Endothelial cell of umbilical vein (primary cell): ENCODE results near the gene BRSK1.

Source experiments
- EZH2 ChIP-seq: IDR thresholded peaks from 2 replicates; pipeline ENCODE4 v1.6.1; 2012; ENCODE audit warnings: borderline replicate concordance, low read depth, mild to moderate bottlenecking, moderate library complexity, low read length, inconsistent platforms; ENCODE audit not compliant: severe bottlenecking
- MAX ChIP-seq: IDR thresholded peaks from 2 replicates; pipeline ENCODE4 v1.6.1; 2011; ENCODE audit not compliant: insufficient read depth, insufficient read length
- MYC ChIP-seq: IDR thresholded peaks from one replicate; pipeline ENCODE4 v1.6.1; 2011; ENCODE audit warnings: mild to moderate bottlenecking, low read depth, low read length
- POLR2A ChIP-seq: IDR thresholded peaks from 2 replicates; pipeline ENCODE4 v1.6.1; 2012; ENCODE audit warnings: low read depth, mild to moderate bottlenecking, control low read depth, low read length
- POLR2AphosphoS5 ChIP-seq: IDR thresholded peaks from 2 replicates; pipeline ENCODE4 v1.6.1; 2012; ENCODE audit warnings: low read depth, mild to moderate bottlenecking, control low read depth, low read length, moderate library complexity; ENCODE audit not compliant: insufficient read depth
- TF ChIP-seq, protein P1 (sequence below), 2 donors: IDR thresholded peaks; 1 replicate in 1 of 2; 2 replicates in 1 of 2; pipeline ENCODE4 v1.5.1; 2011; ENCODE audit warnings: low read length in 2 of 2, mild to moderate bottlenecking in 2 of 2, moderate library complexity in 2 of 2, control low read depth in 1 of 2, inconsistent platforms in 1 of 2, low read depth in 1 of 2; ENCODE audit not compliant: insufficient read depth in 1 of 2; ENCODE audit errors: extremely low read depth in 1 of 2

- TF ChIP-seq, protein P1, sequence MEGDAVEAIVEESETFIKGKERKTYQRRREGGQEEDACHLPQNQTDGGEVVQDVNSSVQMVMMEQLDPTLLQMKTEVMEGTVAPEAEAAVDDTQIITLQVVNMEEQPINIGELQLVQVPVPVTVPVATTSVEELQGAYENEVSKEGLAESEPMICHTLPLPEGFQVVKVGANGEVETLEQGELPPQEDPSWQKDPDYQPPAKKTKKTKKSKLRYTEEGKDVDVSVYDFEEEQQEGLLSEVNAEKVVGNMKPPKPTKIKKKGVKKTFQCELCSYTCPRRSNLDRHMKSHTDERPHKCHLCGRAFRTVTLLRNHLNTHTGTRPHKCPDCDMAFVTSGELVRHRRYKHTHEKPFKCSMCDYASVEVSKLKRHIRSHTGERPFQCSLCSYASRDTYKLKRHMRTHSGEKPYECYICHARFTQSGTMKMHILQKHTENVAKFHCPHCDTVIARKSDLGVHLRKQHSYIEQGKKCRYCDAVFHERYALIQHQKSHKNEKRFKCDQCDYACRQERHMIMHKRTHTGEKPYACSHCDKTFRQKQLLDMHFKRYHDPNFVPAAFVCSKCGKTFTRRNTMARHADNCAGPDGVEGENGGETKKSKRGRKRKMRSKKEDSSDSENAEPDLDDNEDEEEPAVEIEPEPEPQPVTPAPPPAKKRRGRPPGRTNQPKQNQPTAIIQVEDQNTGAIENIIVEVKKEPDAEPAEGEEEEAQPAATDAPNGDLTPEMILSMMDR (IDR thresholded peaks at IDR 0.05; ENCODE audit: extremely low read depth in 1 of 2, insufficient read depth in 1 of 2, low read depth in 1 of 2, low read length in 2 of 2): no peak
- TF ChIP-seq MAX (no peak), MYC (no peak), POLR2A (no peak), EZH2 (no peak), POLR2AphosphoS5 (no peak)
Observed at GRCh38 chr19:55262359-55262758, 21.4 kb upstream of the BRSK1 start.
